NB4 (cell line): ENCODE results near the gene NR2F2.

ENCODE experiments used
- DNase-seq: peaks from one replicate; pipeline ENCODE4 v3.0.0; 2010; ENCODE audit warnings: low read depth
- H3K4me3 ChIP-seq: one replicate; pipeline ENCODE4 v1.5.1; 2011; ENCODE audit warnings: mild to moderate bottlenecking, low read depth, low read length, moderate library complexity
- MYC ChIP-seq: IDR thresholded peaks from 2 replicates; pipeline ENCODE4 v1.6.1; 2011; ENCODE audit warnings: low read depth, low read length
- POLR2A ChIP-seq: IDR thresholded peaks from 2 replicates; pipeline ENCODE4 v1.6.1; 2011; ENCODE audit warnings: mild to moderate bottlenecking; ENCODE audit not compliant: insufficient read length; ENCODE audit errors: extremely low read depth
- TF ChIP-seq, protein P1 (sequence below): IDR thresholded peaks from one replicate; pipeline ENCODE4 v1.5.1; 2012; ENCODE audit warnings: low read depth, low read length
- TF ChIP-seq, protein P2 (sequence below): IDR thresholded peaks from 2 replicates; pipeline ENCODE4 v1.6.1; 2011; ENCODE audit warnings: low read depth, low read length

NR2F2 gene

DNA sequence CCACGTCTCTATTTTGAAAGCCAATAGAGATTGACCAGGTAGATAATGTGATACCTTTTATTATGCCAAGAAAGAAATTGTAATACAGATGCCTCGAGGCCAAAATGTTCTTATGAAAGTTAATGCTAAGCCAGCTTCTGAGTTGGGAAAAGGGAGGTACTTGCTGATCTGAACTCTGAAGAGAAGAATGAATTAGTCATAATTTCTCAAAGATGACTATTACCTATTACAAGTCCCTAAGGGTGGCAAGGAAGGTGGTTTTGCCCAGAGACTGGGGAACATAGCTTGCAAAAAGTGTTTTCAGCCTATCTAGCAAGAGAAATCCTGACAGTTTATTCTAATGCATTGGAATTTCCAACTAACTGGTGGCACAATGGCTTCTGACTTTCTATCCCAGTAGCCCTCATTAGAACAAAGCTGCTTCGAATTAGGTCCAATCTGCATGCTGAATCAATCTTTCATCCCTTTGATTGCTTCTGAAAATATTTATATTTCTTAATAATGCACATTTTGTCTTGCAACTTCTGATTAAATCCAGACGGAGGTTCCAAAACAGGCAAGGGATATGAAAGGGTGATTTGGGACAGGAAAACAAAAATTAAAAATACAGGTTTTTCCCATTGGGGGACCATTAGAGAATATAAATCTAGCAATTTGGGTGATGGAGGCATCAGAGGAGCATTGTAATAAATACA is 17.7 kb upstream of the NR2F2 start:
- TF ChIP-seq, protein P1, sequence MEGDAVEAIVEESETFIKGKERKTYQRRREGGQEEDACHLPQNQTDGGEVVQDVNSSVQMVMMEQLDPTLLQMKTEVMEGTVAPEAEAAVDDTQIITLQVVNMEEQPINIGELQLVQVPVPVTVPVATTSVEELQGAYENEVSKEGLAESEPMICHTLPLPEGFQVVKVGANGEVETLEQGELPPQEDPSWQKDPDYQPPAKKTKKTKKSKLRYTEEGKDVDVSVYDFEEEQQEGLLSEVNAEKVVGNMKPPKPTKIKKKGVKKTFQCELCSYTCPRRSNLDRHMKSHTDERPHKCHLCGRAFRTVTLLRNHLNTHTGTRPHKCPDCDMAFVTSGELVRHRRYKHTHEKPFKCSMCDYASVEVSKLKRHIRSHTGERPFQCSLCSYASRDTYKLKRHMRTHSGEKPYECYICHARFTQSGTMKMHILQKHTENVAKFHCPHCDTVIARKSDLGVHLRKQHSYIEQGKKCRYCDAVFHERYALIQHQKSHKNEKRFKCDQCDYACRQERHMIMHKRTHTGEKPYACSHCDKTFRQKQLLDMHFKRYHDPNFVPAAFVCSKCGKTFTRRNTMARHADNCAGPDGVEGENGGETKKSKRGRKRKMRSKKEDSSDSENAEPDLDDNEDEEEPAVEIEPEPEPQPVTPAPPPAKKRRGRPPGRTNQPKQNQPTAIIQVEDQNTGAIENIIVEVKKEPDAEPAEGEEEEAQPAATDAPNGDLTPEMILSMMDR, result no peak
- TF ChIP-seq POLR2A (no peak), MYC (no peak)
- TF ChIP-seq, protein P2, sequence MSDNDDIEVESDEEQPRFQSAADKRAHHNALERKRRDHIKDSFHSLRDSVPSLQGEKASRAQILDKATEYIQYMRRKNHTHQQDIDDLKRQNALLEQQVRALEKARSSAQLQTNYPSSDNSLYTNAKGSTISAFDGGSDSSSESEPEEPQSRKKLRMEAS, result no peak

DNA sequence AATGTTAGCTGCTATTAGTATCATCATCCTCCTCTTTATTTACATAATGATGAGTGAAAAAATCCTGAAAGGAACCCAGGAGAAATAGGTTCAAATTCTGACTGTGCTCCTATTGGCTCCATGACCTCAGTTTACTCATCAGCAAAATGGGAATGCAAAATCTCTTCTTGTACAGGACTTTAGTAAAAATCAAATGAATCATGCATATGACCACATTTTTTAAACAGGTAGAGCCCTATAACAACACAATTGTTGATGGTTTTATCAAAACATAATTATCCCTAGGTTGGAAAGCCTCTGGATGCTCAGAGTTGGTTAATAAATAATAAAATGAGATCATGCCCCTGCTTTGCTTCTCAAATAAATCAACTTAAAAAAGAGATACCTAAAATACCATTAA is 16.0 kb upstream of the NR2F2 start:
- no peak overlapping the region for H3K4me3 ChIP-seq
- TF ChIP-seq, protein P1, result no peak
- TF ChIP-seq MYC, result no peak
- TF ChIP-seq POLR2A, result no peak
- TF ChIP-seq, protein P2, result no peak
- DNase-seq, result no peak

More for the DNA sequence above, 17.7 kb upstream of the NR2F2 start:
- H3K4me3 ChIP-seq, result no peak overlapping the region
- peak; percentile 22 for DNase-seq

DNA sequence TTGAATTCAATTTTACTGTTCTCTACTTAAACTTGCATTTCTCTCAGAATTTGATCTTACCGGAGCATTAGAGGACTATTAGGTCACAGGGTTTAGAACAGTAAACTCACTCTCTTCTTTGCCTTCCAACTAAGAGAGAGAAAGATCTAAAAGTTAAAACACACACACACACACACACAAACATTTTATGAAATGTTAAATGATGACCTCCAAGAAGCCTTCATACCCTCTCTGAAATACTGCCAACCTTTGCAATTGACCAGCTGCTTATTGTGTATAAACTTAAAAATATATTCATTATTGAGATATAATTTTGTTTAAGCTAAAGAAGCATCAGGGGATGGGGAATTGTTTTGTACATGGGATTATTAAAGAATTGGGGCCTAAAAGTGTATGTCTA is 15.5 kb upstream of the NR2F2 start:
- DNase-seq, result no peak
- TF ChIP-seq, protein P1, result no peak
- no peak for TF ChIP-seq MYC
- TF ChIP-seq, protein P2, result no peak
- TF ChIP-seq POLR2A, result no peak
- H3K4me3 ChIP-seq, result no peak overlapping the region

DNA sequence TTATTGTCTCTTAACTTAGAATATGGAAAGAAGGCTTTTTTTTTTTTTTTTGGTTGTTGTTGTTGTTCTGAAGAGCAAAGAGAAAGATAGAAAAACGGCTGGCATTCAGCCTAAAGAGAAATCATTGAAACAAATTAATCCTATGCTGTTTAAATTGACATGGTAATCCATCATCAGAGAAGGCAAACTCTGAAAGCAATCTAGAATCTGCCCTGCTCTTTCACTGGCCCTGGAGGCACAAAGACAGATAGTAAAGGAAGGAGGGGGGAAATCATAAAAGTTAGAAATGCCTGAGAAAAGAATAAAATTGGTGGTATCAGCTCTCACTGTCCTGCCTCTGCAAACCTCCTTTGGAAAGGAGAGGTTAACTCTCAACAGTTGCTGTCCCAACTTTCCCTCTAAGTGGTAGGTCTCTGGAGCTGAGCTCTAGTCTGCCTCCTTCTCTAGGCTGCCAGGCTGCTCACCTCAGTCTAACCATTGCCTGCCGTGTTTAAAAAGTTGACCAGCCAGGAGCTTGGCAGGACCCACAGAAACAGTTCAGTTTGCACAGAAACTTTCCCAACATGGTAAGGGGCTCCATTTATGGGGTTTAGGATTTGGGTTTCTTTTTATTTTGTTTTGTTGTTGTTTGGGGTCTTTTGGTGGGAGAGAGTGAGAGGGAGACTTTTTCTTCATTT is 13.4 kb upstream of the NR2F2 start:
- no peak overlapping the region for H3K4me3 ChIP-seq
- peak; percentile 30 for DNase-seq
- TF ChIP-seq POLR2A, result no peak
- TF ChIP-seq, protein P2, result no peak
- no peak for TF ChIP-seq MYC
- TF ChIP-seq, protein P1, result no peak

DNA sequence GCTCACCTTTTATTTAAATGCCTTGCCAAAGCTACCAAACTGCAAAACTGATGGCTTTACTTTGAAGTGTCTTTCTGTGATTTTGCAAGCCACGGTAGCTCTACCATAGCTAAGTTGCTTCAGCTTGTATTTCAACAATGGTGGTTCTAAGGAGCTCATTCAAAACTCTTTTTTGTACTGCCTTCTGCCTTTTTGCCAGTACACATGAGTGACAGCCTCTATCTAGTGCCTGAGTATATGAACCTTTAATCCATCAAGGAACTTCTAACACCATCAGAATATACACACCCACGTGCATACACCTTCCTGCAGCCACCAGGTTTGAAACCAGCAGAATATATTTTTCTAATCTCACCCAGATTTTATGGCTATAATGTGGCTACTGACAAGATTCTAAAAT is 10.4 kb upstream of the NR2F2 start:
- TF ChIP-seq, protein P1, result no peak
- TF ChIP-seq MYC (no peak), POLR2A (no peak)
- TF ChIP-seq, protein P2, result no peak

More for the DNA sequence above, 10.4 kb upstream of the NR2F2 start:
- no peak for DNase-seq
- H3K4me3 ChIP-seq, result no peak overlapping the region
